H1 (cell line): ENCODE measurements around the gene UNK. TPM values are rescaled to one million over a fixed set of nuclear protein-coding genes. Genes with fewer than 3 reads are reported as not detected.
"Not testable (repeated sequence)": the region's sequence is repeated elsewhere in the genome, so short reads cannot be mapped to it uniquely, and the experiment has no call there.

Experiments
- CTCF ChIA-PET: fragments of 300-600 bp; sonication (Branson Sonifier 250); formaldehyde crosslinking; loops from one replicate; lab custom pipeline; 2021; ENCODE audit not compliant: partially characterized antibody; lab: Charles Lee
- POLR2A ChIA-PET: fragments of 300-600 bp; sonication (Branson Sonifier 250); formaldehyde crosslinking; loops from one replicate; lab custom pipeline; 2021; ENCODE audit warnings: inconsistent platforms; ENCODE audit not compliant: partially characterized antibody; lab: Charles Lee
- DNase-seq, 2 experiments: peaks; one replicate each; pipeline versions ENCODE4 v3.0.0 to v3.0.0-alpha.2; 2010 to 2022; ENCODE audit warnings: low spot score in 2 of 2, low read depth in 1 of 2, mixed read lengths in 1 of 2
- FAIRE-seq: peaks from 2 replicates; lab custom pipeline; 2011; peaks lifted over from hg19 to GRCh38; lab: Jason Lieb, UNC
- H2AFZ ChIP-seq: 2 replicates; pipeline ENCODE4 v1.8.1; 2012; ENCODE audit warnings: low read length, inconsistent platforms
- H2AK5ac ChIP-seq: 2 replicates; pipeline ENCODE4 v1.6.1; 2013; ENCODE audit warnings: low read depth, low read length
- H2BK120ac ChIP-seq: replicated peaks from 2 replicates; pipeline ENCODE3; 2013; ENCODE audit warnings: low read depth, low read length, inconsistent platforms
- H2BK12ac ChIP-seq: 2 replicates; pipeline ENCODE4 v1.6.1; 2013; ENCODE audit warnings: low read depth, low read length
- H2BK15ac ChIP-seq: 2 replicates; pipeline ENCODE4 v1.6.1; 2013; ENCODE audit warnings: low read length
- H2BK20ac ChIP-seq: 2 replicates; pipeline ENCODE4 v1.6.1; 2013; ENCODE audit warnings: low read length
- H2BK5ac ChIP-seq: 2 replicates; pipeline ENCODE4 v1.6.1; 2013; ENCODE audit warnings: low read depth, low read length
- H3K14ac ChIP-seq: 2 replicates; pipeline ENCODE4 v1.6.1; 2013; ENCODE audit warnings: inconsistent platforms; ENCODE audit not compliant: insufficient read length
- H3K18ac ChIP-seq: 2 replicates; pipeline ENCODE4 v1.6.1; 2013; ENCODE audit warnings: low read length; ENCODE audit errors: extremely low read depth
- H3K23ac ChIP-seq: 2 replicates; pipeline ENCODE4 v1.6.1; 2013; ENCODE audit warnings: inconsistent platforms; ENCODE audit not compliant: insufficient read length
- H3K23me2 ChIP-seq: 2 replicates; pipeline ENCODE4 v1.6.1; 2013; ENCODE audit warnings: low read depth, low read length
- H3K27ac ChIP-seq: 2 replicates; pipeline ENCODE4 v1.6.1; 2011; ENCODE audit warnings: low read depth, low read length, inconsistent platforms
- H3K27me3 ChIP-seq, 4 experiments: replicated peaks in 1 of 4; 1 replicate in 1 of 4; 2 replicates in 3 of 4; pipeline versions ENCODE4 v1.6.1 to v1.8.1; 2011 to 2013; ENCODE audit warnings: low read length in 3 of 4, mild to moderate bottlenecking in 3 of 4, inconsistent platforms in 2 of 4, mixed read lengths in 2 of 4, moderate library complexity in 1 of 4; ENCODE audit not compliant: control insufficient read depth in 3 of 4, insufficient read depth in 3 of 4; ENCODE audit errors: extremely low read depth in 1 of 4
- H3K36me3 ChIP-seq, 4 experiments: 2 replicates each; pipeline versions ENCODE4 v1.6.1 to v1.8.1; 2011 to 2013; ENCODE audit warnings: mild to moderate bottlenecking in 4 of 4, low read length in 3 of 4, moderate library complexity in 2 of 4, control low read depth in 1 of 4, inconsistent platforms in 1 of 4; ENCODE audit not compliant: insufficient read depth in 4 of 4, control insufficient read depth in 2 of 4
- H3K4ac ChIP-seq: replicated peaks from 2 replicates; pipeline ENCODE3; 2013; ENCODE audit warnings: low read length, low read depth, mixed read lengths, inconsistent platforms; ENCODE audit not compliant: insufficient read length
- H3K4me1 ChIP-seq, 4 experiments: replicated peaks in 1 of 4; 1 replicate in 1 of 4; 2 replicates in 3 of 4; pipeline versions ENCODE4 v1.6.1 to v1.8.1; 2011 to 2013; ENCODE audit warnings: low read length in 3 of 4, inconsistent platforms in 2 of 4, mixed read lengths in 1 of 4; ENCODE audit not compliant: insufficient read depth in 4 of 4, control insufficient read depth in 3 of 4
- H3K4me2 ChIP-seq, 2 experiments: 2 replicates each; pipeline versions ENCODE4 v1.6.1 to v1.8.1; 2011 to 2013; ENCODE audit warnings: low read depth in 2 of 2, low read length in 2 of 2, control low read depth in 1 of 2, inconsistent platforms in 1 of 2, mild to moderate bottlenecking in 1 of 2; ENCODE audit not compliant: insufficient read depth in 1 of 2
- H3K4me3 ChIP-seq, 4 experiments: fragments of 200-600, 300-600 bp in 1 of 4; sonication (generic), shearing (Covaris generic), sonication (Bioruptor Twin) in 1 of 4; 2 replicates each; pipeline versions ENCODE4 v1.5.1 to v1.8.1; 2011 to 2016; ENCODE audit warnings: low read length in 4 of 4, low read depth in 3 of 4, control low read depth in 2 of 4, inconsistent platforms in 2 of 4, mild to moderate bottlenecking in 2 of 4, mixed read lengths in 1 of 4, moderate library complexity in 1 of 4; ENCODE audit not compliant: insufficient read depth in 2 of 4; ENCODE audit errors: extremely low read depth in 1 of 4
- H3K56ac ChIP-seq: replicated peaks from 2 replicates; pipeline ENCODE3; 2013; ENCODE audit warnings: low read depth, mild to moderate bottlenecking, mixed read lengths, low read length, inconsistent platforms; ENCODE audit not compliant: insufficient read length
- H3K79me1 ChIP-seq: 2 replicates; pipeline ENCODE4 v1.6.1; 2013; ENCODE audit warnings: low read depth, low read length, control low read depth
- H3K79me2 ChIP-seq, 2 experiments: 2 replicates each; pipeline versions ENCODE4 v1.6.1 to v1.8.1; 2012 to 2013; ENCODE audit warnings: low read length in 2 of 2, mild to moderate bottlenecking in 2 of 2, inconsistent platforms in 1 of 2; ENCODE audit not compliant: insufficient read depth in 2 of 2, control insufficient read depth in 1 of 2
- H3K9ac ChIP-seq, 4 experiments: replicated peaks in 1 of 4; 1 replicate in 1 of 4; 2 replicates in 3 of 4; pipeline versions ENCODE4 v1.6.1 to v1.8.1; 2011 to 2013; ENCODE audit warnings: low read depth in 3 of 4, low read length in 3 of 4, control low read depth in 2 of 4, mild to moderate bottlenecking in 2 of 4, moderate library complexity in 2 of 4, inconsistent platforms in 1 of 4; ENCODE audit errors: extremely low read depth in 1 of 4
- H3K9me3 ChIP-seq, 2 experiments: 2 replicates each; pipeline versions ENCODE4 v1.6.1 to v1.8.1; 2012 to 2013; ENCODE audit warnings: mild to moderate bottlenecking in 2 of 2, moderate library complexity in 2 of 2, control low read depth in 1 of 2, inconsistent platforms in 1 of 2, low read depth in 1 of 2, low read length in 1 of 2, mixed read lengths in 1 of 2; ENCODE audit not compliant: insufficient read depth in 2 of 2
- H4K20me1 ChIP-seq, 2 experiments: replicated peaks in 1 of 2; 2 replicates each; pipeline versions ENCODE3 to v1.8.1; 2011 to 2013; ENCODE audit warnings: inconsistent platforms in 2 of 2, low read length in 2 of 2, mild to moderate bottlenecking in 1 of 2; ENCODE audit not compliant: insufficient read depth in 2 of 2, control insufficient read depth in 1 of 2
- H4K5ac ChIP-seq: 2 replicates; pipeline ENCODE4 v1.6.1; 2013; ENCODE audit warnings: low read length, low read depth, mixed read lengths, inconsistent platforms; ENCODE audit not compliant: insufficient read length
- H4K8ac ChIP-seq: 2 replicates; pipeline ENCODE4 v1.8.0; 2013; ENCODE audit warnings: mild to moderate bottlenecking, moderate library complexity, low read length, inconsistent platforms; ENCODE audit not compliant: insufficient read depth; ENCODE audit errors: extremely low read depth
- H4K91ac ChIP-seq: replicated peaks from 2 replicates; pipeline ENCODE3; 2013; ENCODE audit warnings: low read length, mixed read lengths, inconsistent platforms; ENCODE audit not compliant: insufficient read length
- WGBS, 2 experiments: shearing (Covaris generic) in 1 of 2; methylation state at CpG; one replicate each; pipeline versions ENCODE4 v1.1.6 to v1.1.7; 2013 to 2015; ENCODE audit warnings: low lambda C conversion rate in 2 of 2, mixed read lengths in 2 of 2, inconsistent platforms in 1 of 2, low coverage in 1 of 2, missing lambda C conversion rate in 1 of 2; ENCODE audit not compliant: insufficient replicate concordance in 2 of 2, insufficient coverage in 1 of 2, insufficient read length in 1 of 2; ENCODE audit errors: extremely low coverage in 1 of 2, missing lambda C conversion rate in 1 of 2; 5-methylcytosine and 5-hydroxymethylcytosine counted together
- polyA plus RNA-seq, 7 experiments: library from polyadenylated mRNA; depleted of rRNA in 3 of 7; stranded (reverse) in 5 of 7; unstranded in 2 of 7; fragments of >200 nt in 5 of 7; fragments of 200-250 nt in 2 of 7; gene quantifications; 1 replicate in 5 of 7; 2 replicates in 1 of 7; 4 replicates in 1 of 7; pipeline versions ENCODE4 v1.2.1 to v1.2.3, GENCODE V29; 2011 to 2013; ENCODE audit warnings: missing spikeins in 2 of 7, mixed read lengths in 2 of 7
- total RNA-seq: library from RNA; stranded (reverse); fragmentation: NEBNext Ultra II Directional; extraction: Animal tissue kit (Norgen Biotek cat#: 25700); gene quantifications from 2 replicates; pipeline ENCODE4 v1.2.1, GENCODE V29; 2021

The UNK gene
- total and polyA plus RNA-seq, 2 of the 8 experiments (the other 6 are each of a cell fraction or from before 2014, with no cell fraction given), result 24.2 to 33.3 TPM

DNA sequence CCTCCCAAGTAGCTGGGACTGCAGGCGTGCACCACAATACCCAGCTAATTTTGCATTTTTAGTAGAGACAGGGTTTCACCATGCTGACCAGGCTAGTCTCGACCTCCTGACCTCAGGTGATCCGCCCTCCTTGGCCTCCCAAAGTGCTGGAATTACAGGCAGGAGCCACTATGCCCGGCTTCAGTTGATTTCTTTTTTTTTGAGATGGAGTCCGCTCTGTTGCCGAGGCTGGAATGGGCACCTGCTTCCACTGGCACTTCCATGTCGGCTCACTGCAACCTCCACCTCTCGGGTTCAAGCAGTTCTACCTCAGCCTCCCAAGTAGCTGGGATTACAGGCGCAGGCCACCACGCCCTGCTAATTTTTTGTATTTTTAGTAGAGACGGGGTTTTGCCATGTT is 26.1 kb downstream of the UNK start:
- not testable (repeated sequence) for DNase-seq, FAIRE-seq, H3K4me2 ChIP-seq, H2BK20ac ChIP-seq, H3K4me1 ChIP-seq, H2BK12ac ChIP-seq, H3K23ac ChIP-seq, H3K79me2 ChIP-seq, H3K4ac ChIP-seq, H3K56ac ChIP-seq, H2AFZ ChIP-seq, H2BK5ac ChIP-seq, H3K9me3 ChIP-seq, H3K23me2 ChIP-seq, H3K27me3 ChIP-seq, H3K14ac ChIP-seq, H2AK5ac ChIP-seq, H2BK120ac ChIP-seq, H3K18ac ChIP-seq, H3K4me3 ChIP-seq, H3K9ac ChIP-seq, H3K79me1 ChIP-seq, H4K5ac ChIP-seq, H4K91ac ChIP-seq, H2BK15ac ChIP-seq, H3K27ac ChIP-seq, H4K8ac ChIP-seq
- ChIA-PET CTCF (interaction anchor here (1.2 to 1.6 kb wide), 4 partner anchors 12 to 19 kb away, joined by 3 to 6 read pairs (median 4); no protein-coding TSS in a partner anchor), POLR2A (interaction anchor here (0.7 to 3.1 kb wide), 3 partner anchors 12 to 33 kb away, joined by 3 to 17 read pairs (median 3); partner anchors contain the start of gene UNK)
- 93% methylated on average over 11 of the region's 11 CpGs; no CpG with 5 or more reads in 1 of the 2 experiments for WGBS, 2 experiments
- Histone ChIP-seq H4K20me1 (peaks cover 0 to 12% of the 10 kb centered on the region in 2 experiments), H3K36me3 (peaks cover 14 to 40% (median 35%) of the 10 kb centered on the region in 4 experiments; a peak in 7 of 8 replicates)
